ENCODE measurements around the gene DCTN3.
A peak's percentile ranks its signal among the peaks of the same experiment; 100 is the strongest.

The DCTN3 gene

GRCh38 chr9:34588671-34589635, 31.3 kb downstream of the DCTN3 start:
- no peak for DNase-seq

- DNase-seq, result no peak
These were observed 33.0 kb downstream of the DCTN3 start for GRCh38 chr9:34587271-34587670.

DNA sequence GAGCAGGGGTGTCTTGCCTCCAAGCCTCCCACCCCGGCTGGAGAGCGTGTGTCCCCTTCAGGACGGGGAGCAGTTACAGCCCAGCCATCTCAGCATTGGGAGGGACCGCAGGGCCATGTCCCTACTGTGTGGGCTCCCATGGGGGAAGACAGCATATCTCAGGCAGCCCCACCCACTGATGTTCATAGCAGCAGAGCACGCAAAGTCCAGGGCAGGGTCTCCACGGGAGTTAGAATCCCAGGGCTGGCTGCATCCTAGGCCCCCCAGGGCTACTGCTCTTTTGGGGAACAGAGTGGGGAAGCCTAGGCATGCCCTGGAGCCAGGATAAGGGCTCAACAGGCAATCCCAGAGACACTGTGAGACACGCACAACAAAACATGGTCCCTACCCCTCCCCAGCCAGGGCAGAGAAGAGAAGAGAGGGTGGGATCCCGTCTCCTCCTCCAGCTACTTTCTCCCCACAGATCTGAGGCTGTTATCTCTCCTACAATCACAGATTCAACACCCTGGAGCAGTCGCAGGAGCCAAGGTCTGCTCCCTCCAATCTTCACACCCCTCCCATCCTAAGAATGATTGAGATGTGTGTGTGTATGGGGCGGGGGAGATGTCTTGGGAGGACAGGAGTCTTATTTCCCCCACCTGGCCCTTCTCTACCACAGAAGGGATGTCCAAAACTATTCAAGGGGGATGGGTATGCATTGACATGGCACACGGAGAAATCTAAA, 34.2 kb downstream of the DCTN3 start:
- DNase-seq, result no peak

GRCh38 chr9:34584970-34585369, 35.3 kb downstream of the DCTN3 start:
- DNase-seq, result no peak

GRCh38 chr9:34582787-34583186, 37.5 kb downstream of the DCTN3 start:
- no peak for DNase-seq

DNA sequence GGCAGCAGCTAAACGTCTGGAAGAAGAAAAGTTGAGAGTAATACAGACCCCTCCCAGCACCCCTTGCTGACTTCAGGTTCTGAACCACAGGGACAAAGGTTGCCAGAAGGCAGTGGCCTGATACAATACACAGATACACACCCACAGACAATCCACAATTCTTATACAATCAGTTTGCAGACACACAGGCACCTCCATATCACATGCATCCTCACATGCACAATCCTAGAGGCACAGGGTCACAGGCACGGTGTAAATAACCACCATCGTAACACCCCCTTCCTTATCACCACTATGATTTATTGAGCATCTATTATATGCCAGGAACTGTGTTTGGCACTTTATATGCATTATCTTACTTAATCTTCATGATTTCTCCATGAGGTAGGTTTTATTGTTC, 39.0 kb downstream of the DCTN3 start:
- DNase-seq, result no peak

- peak in 1 of 2 donors; percentile 26 for DNase-seq
These were observed 39.9 kb downstream of the DCTN3 start for GRCh38 chr9:34580358-34580757.

- DNase-seq, result no peak
These were observed 40.5 kb downstream of the DCTN3 start for GRCh38 chr9:34579808-34580163.

DNA sequence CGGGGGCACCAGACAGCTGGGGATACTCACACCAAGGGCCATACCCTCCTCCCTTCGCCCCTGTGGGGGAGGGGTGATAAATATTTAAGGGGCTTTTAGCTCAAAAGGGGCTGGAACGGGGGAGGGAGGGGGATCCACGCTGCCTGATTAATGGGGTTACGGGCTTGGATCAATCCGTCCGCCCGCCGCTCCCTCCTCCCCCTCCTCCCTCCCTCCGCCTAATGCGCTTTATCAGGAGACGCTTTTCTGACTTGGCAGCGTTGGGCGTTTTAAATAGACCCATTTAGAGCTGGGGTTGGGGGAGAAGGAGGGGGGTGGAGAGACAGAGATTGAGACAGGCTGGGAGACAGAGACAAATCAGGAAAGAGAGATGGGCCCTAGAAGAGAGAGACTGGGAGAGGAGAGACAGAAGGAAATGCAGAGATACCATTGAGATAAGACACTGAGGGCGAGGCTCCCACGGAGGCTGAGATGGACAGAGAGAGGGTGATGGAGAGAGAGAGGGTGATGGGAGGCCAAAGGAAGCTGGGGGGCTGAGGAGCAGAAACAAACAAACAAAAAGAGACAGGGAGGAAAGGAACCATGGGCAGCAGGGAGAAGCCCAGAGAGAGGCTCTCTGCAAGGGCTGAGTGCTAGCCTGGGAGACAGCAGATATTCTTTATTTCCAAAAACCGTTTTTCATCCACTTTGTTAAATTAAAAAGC, 41.0 kb downstream of the DCTN3 start:
- no peak for DNase-seq

DNA sequence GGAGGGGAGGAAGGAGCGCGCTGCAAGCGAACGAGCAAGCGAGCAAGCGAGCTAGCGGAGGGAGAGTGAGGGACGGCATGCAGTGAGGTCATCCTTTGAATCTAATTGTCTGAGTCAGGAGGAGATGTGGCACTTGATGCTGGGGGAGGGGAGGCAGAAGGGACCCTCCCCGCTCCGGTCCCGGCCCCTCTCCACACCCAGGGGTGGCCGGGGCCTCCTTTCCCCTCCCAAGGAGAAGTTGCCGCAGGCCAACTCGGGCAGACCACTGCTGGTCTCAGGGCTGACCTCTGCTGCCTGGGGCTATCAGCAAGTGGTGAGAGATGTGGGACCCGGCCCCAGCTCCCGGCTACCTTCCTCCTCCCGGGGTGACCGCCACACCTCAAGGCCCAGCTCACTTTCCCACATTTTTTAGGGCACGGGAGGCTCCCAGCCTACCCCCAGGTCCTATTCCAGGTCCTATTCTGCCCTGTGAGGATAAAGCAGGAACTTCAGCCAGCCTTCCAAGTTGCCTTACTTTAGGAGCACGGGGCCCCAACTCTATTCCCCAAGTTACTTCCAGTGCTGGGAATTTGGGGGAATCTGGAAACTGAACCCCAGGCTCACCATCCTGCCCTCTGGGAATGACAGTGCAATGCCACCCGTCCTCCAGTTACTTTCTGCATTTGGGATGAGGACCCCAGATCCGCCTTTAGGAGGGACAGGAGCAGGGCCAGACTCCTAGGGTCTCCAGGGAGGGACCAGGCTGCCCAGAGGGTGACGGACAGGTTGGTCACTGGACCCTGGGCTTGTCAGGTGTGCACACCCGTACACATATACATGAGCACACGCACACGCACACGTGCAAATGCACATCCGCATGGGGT, 41.8 kb downstream of the DCTN3 start:
- no peak for DNase-seq

GRCh38 chr9:34577400-34578240, 42.7 kb downstream of the DCTN3 start:
- peak in 1 of 2 donors; percentile 7 for DNase-seq

- no peak for DNase-seq
These were observed 43.5 kb downstream of the DCTN3 start for GRCh38 chr9:34576597-34577399.

DNA sequence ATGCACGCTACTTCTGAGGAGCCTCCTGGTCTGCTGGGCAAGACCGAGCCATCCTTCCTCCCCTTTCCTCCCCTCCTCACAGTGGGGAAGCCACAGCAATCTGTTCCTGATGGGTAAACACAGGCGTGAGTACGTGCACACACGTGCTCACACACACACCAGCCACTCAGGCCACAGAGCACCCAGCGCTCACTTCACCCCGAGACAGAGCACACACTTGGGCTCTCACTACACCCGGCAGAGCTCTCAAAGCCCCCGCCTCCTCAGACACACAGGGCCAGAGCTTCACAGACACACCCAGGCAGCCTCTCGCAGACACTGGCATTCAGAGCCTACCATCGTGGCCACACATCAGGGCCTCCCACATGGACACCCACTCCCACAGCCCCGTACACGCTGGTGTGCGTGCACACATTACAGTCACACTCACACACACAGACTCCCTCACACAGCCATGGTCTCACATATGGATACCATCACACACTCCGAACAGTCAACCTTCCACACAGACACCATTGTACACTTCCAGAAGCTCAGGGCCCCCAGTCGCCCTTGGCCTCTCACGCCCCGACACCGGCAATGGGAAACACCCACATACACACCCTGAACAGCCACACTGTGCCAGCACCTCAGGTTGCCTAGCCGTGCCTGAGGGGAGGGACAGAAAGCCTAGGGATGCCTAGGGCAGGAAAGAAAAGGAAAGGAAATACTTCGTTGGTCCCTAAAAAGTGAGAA, 44.3 kb downstream of the DCTN3 start:
- DNase-seq, result no peak

GRCh38 chr9:34575241-34575640, 45.1 kb downstream of the DCTN3 start:
- no peak for DNase-seq

- DNase-seq, result no peak
These were observed 45.7 kb downstream of the DCTN3 start for GRCh38 chr9:34574571-34574970.

DNA sequence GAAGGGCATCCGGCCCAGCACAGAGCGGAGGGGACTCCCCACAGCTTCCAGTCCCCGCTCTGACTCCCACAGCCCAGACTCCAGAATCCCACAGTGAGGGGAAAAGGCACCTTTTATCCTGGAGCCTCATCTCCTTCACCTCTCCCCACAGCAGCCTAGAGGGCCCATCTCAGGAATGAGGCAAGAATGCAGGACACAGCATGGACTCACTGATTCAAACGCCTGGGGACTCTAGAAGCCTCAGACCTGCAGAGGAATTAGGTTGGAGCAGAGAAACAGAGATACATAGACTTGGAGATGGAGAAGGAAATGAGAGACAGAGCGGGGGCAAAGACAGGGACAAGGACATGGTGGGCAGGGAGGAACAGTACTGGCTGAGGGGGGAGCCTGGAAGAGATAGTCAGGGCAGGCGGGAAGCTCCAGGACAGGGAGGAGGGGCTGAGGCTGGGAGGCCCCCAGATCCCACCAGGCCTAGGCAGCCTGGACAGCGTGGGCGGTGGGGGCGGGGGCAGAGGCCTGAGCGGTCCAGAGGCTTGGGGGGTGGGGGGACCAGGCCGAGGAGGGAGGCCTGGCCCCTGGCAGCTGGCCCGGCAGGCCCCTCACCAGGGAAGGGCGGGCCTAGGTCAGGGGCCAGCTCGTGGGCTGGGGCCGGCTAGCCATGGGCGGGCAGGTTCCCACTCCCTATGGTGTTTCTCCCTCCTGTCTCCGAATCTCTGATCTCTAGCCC, 46.5 kb downstream of the DCTN3 start:
- no peak for DNase-seq

GRCh38 chr9:34572628-34573027, 47.7 kb downstream of the DCTN3 start:
- DNase-seq, result no peak

GRCh38 chr9:34572092-34572491, 48.2 kb downstream of the DCTN3 start:
- no peak for DNase-seq

DNA sequence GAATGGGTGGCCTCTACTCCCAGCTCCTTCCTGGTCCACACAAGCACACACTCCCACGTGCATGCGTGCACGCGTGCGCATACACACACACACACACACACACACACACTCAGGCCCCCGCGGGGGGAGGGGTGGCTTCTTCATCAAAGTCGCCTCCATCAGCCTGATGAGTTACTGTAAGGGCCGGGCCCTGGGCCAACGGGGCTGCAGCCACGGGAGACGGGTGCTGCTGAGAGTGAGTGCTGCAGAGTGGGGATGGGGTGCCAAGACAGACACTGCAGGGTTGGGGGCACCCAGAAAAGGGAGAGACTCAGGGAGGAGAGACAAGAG, 48.8 kb downstream of the DCTN3 start:
- DNase-seq, result no peak
